Breast epithelium (tissue), 4 donors: ENCODE results near the gene MCM7. TPM values are rescaled to one million over a fixed set of nuclear protein-coding genes. Genes with fewer than 3 reads are reported as not detected.

Source experiments
- DNase-seq, 2 donors: peaks; one replicate each; pipeline ENCODE4 v3.0.0-alpha.2; 2019; ENCODE audit warnings: low spot score in 2 of 2
- H3K27ac ChIP-seq, 2 donors: fragments of 200-600 bp; sonication (generic) in 1 of 2; one replicate each; pipeline ENCODE4 v1.5.1; 2016 to 2019; ENCODE audit warnings: mild to moderate bottlenecking in 1 of 2
- H3K27me3 ChIP-seq, 2 donors: fragments of 200-600 bp; sonication (generic) in 1 of 2; one replicate each; pipeline versions ENCODE4 v1.5.1 to v1.6.0; 2017 to 2019; ENCODE audit warnings: control low read depth in 1 of 2, mild to moderate bottlenecking in 1 of 2
- H3K36me3 ChIP-seq: fragments of 200-600 bp; one replicate; pipeline ENCODE4 v1.5.1; 2019
- H3K4me1 ChIP-seq, 2 donors: fragments of 200-600 bp; sonication (generic); one replicate each; pipeline ENCODE4 v1.5.1; 2016 to 2019; ENCODE audit warnings: control low read depth in 1 of 2
- H3K4me3 ChIP-seq, 3 donors: fragments of 200-600 bp; sonication (generic); 1 replicate in 2 of 3; 2 replicates in 1 of 3; pipeline ENCODE4 v1.5.1; 2016 to 2019; ENCODE audit warnings: mild to moderate bottlenecking in 3 of 3, moderate library complexity in 2 of 3
- H3K9me3 ChIP-seq, 2 donors: fragments of 200-600 bp; sonication (generic) in 1 of 2; one replicate each; pipeline ENCODE4 v1.5.1; 2016 to 2019; ENCODE audit warnings: control low read depth in 1 of 2
- POLR2A ChIP-seq: fragments of 450-650 bp; IDR thresholded peaks from one replicate; pipeline ENCODE4 v1.6.1; 2016; ENCODE audit warnings: antibody characterized with exemption, mild to moderate bottlenecking, moderate library complexity
- POLR2AphosphoS5 ChIP-seq, 3 donors: sonication (generic); formaldehyde crosslinking; IDR thresholded peaks; one replicate each; pipeline ENCODE4 v1.6.1; 2017; ENCODE audit warnings: antibody characterized with exemption in 3 of 3
- intact Hi-C: fragments of 100-400 bp; cut with DNase I; formaldehyde crosslinking; loops from one replicate; pipeline ENCODE4 v1.15.1; 2023; ENCODE audit warnings: low total_unique reads
- total RNA-seq, 3 donors: library from RNA; depleted of rRNA; stranded (reverse); fragments of >200 nt; gene quantifications; one replicate each; pipeline ENCODE4 v1.1.0, GENCODE V29; 2016
- TF ChIP-seq, protein P1 (sequence below), 3 donors: fragments of 450-650 bp; IDR thresholded peaks; one replicate each; pipeline ENCODE4 v1.5.1; 2016 to 2017; ENCODE audit warnings: antibody characterized with exemption in 3 of 3, mild to moderate bottlenecking in 3 of 3, moderate library complexity in 3 of 3

Gene MCM7
- total RNA-seq, 3 donors from 2014 or later: 46.9 to 51.7 (median 50.1) TPM

DNA sequence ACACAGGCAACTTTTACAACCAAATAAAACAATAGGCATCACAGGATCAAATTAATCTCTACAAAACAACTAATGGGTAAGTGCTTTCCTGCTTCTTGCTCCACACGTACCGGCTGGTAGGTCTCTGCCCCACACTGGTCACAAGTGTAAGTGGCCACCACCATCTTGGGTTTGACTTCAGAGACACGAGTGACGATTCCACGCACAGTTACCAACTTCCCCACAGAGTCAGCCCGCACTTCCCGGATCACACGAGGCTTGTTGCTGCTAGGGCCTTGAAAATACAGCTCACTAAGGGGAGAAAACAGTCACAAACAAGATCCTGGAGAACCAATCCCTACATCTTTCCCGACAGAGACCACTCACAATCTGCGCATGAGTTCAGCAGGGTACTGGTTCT, 2.3 kb downstream of the MCM7 start:
- DNase-seq: no peak
- TF ChIP-seq POLR2AphosphoS5 (IDR thresholded peaks at IDR 0.05): no peak
- TF ChIP-seq, protein P1, sequence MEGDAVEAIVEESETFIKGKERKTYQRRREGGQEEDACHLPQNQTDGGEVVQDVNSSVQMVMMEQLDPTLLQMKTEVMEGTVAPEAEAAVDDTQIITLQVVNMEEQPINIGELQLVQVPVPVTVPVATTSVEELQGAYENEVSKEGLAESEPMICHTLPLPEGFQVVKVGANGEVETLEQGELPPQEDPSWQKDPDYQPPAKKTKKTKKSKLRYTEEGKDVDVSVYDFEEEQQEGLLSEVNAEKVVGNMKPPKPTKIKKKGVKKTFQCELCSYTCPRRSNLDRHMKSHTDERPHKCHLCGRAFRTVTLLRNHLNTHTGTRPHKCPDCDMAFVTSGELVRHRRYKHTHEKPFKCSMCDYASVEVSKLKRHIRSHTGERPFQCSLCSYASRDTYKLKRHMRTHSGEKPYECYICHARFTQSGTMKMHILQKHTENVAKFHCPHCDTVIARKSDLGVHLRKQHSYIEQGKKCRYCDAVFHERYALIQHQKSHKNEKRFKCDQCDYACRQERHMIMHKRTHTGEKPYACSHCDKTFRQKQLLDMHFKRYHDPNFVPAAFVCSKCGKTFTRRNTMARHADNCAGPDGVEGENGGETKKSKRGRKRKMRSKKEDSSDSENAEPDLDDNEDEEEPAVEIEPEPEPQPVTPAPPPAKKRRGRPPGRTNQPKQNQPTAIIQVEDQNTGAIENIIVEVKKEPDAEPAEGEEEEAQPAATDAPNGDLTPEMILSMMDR (IDR thresholded peaks at IDR 0.05): no peak
- TF ChIP-seq POLR2A: no peak
- H3K9me3 ChIP-seq: no peaks in the 10 kb centered on the region
- no peaks in the 10 kb centered on the region for H3K36me3 ChIP-seq
- H3K27me3 ChIP-seq: no peaks in the 10 kb centered on the region
- intact Hi-C loops: no loop called here
- peak overlapping the region in 1 of 3 donors; percentile 16 for H3K4me3 ChIP-seq
- H3K4me1 ChIP-seq: peaks cover 0 to 18% of the 10 kb centered on the region in 2 donors
- peak overlapping the region in 1 of 2 donors; percentile 95 for H3K27ac ChIP-seq

DNA sequence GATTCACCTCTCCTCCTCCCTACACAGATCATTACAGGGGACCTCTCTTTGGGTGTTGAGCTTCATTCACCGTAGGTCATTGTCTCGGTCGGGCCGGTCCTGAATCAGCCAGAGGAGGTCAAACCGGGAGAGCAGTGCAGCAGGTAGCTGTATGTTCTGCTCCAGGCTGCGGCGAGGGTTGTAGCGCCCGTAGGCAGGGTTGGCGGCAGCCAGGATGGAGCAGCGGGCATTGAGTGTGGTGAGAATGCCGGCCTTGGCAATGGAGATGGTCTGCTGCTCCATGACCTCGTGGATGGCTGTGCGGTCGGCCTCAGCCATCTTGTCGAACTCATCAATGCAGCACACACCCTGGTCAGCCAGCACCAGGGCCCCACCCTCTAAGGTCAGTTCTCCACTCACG, 5.5 kb downstream of the MCM7 start:
- DNase-seq: no peak
- no peak overlapping the region for H3K27ac ChIP-seq
- peaks cover 9% of the 10 kb centered on the region for H3K36me3 ChIP-seq
- H3K4me3 ChIP-seq: no peak overlapping the region
- H3K9me3 ChIP-seq: no peaks in the 10 kb centered on the region
- H3K27me3 ChIP-seq: no peaks in the 10 kb centered on the region
- H3K4me1 ChIP-seq: peaks cover 0 to 12% of the 10 kb centered on the region in 2 donors
- TF ChIP-seq, protein P1 (IDR thresholded peaks at IDR 0.05): no peak
- no peak for TF ChIP-seq POLR2AphosphoS5 (IDR thresholded peaks at IDR 0.05)
- TF ChIP-seq POLR2A: no peak
- intact Hi-C loops: no loop called here

DNA sequence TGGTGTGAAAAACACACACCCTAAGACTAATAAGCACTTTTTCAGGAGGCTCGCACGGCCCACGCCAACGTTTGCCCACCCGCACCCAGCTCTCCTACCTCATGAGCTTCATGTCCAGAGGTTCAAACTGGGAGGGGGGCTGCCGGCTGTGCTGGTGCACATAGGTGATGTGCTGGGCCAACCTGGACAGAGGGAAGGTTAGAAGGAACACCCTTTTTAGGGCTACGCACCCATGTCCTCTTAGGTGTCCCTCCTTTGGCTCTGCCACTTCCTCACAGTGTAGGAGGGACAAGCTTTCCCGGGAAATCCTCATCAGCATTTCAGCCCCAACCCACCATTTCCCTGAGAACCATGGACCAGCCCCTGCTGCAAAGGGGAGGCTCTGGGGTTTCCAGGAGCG, 5.9 kb downstream of the MCM7 start:
- Histone ChIP-seq H3K4me3 (no peak overlapping the region), H3K36me3 (peaks cover 9% of the 10 kb centered on the region), H3K27ac (no peak overlapping the region), H3K27me3 (no peaks in the 10 kb centered on the region), H3K4me1 (peaks cover 0 to 12% of the 10 kb centered on the region in 2 donors), H3K9me3 (no peaks in the 10 kb centered on the region)
- intact Hi-C loops: no loop called here
- no peak for TF ChIP-seq POLR2A
- TF ChIP-seq, protein P1 (IDR thresholded peaks at IDR 0.05): no peak
- TF ChIP-seq POLR2AphosphoS5 (IDR thresholded peaks at IDR 0.05): no peak
- DNase-seq: no peak

DNA sequence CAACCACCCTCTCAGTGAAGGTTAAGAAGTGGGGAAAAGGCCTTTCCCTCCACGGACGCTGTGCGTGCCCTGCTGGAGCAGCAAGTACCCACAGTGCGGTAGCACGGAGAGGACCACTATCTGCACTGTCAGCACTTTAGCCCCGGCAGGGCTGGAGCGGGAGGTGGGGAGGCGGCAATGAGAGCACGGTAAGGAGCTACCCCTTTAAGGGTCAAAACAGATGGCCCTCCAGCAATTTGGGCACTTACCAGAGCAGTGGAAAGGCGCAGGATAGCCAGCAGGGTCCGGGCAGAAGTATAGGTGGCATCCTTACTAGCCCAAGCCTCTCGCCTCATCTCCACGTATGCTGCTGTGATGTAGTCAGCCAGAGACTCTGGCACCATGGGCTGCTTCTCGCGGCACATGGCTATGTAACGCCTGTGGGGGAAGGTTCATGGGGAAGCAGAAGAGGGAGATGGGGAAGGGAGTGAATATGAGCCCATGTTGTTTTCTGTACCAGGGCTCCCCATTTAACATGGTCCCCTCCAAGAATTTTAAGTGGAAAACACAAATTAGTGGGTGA, 7.2 kb downstream of the MCM7 start:
- DNase-seq: no peak
- peaks cover 0 to 3% of the 10 kb centered on the region in 2 donors for H3K4me1 ChIP-seq
- TF ChIP-seq POLR2AphosphoS5 (IDR thresholded peaks at IDR 0.05) (no peak), POLR2A (no peak)
- TF ChIP-seq, protein P1 (IDR thresholded peaks at IDR 0.05): no peak
- peak overlapping the region in 1 of 2 donors; percentile 12 for H3K27ac ChIP-seq
- H3K36me3 ChIP-seq: peaks cover 9% of the 10 kb centered on the region
- intact Hi-C loops: no loop called here
- H3K27me3 ChIP-seq: no peaks in the 10 kb centered on the region
- H3K9me3 ChIP-seq: no peaks in the 10 kb centered on the region
- H3K4me3 ChIP-seq: no peak overlapping the region

DNA sequence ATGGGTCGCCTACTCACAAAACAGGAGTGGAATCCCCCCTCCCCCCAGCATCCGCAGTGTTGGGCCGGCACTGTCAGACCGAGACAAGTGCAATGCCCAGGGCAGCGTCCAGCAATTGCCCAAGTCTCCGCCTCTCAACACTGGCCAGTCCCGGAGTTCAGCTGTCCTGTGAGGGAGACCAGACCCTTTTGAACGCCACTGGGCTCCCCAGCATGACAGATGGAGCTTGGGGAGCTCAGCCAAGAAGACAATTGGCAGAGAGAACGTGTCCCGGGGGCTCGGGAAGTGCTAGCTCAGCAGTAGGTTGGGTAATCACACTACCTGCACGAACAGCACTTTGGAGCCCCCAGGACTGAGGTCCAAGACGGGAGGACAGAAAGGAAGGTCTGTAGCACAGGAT, 7.7 kb downstream of the MCM7 start:
- Histone ChIP-seq H3K36me3 (peaks cover 9% of the 10 kb centered on the region), H3K4me1 (no peaks in the 10 kb centered on the region), H3K4me3 (no peak overlapping the region), H3K27me3 (no peaks in the 10 kb centered on the region), H3K9me3 (no peaks in the 10 kb centered on the region), H3K27ac (peak overlapping the region; percentile 11 to 25)
- intact Hi-C loops: no loop called here
- no peak for DNase-seq
- TF ChIP-seq POLR2AphosphoS5 (IDR thresholded peaks at IDR 0.05) (no peak), POLR2A (no peak)
- TF ChIP-seq, protein P1 (IDR thresholded peaks at IDR 0.05): no peak
